PC-9 (cell line): ENCODE results near the gene RNF126. TPM values are rescaled to one million over a fixed set of nuclear protein-coding genes. Genes with fewer than 3 reads are reported as not detected.

Experiments used
- BruUV-seq: library from RNA; stranded (reverse); fragments of 400-500 nt; replicated peaks from 2 replicates; lab custom pipeline; 2021; lab: Mats Ljungman, UMichigan
- CTCF ChIA-PET: fragments of 300-600 bp; sonication (Branson Sonifier 250); formaldehyde crosslinking; loops from one replicate; lab custom pipeline; 2022; ENCODE audit warnings: antibody characterized with exemption; lab: Charles Lee
- POLR2A ChIA-PET: fragments of 300-600 bp; sonication (Branson Sonifier 250); formaldehyde crosslinking; loops from one replicate; lab custom pipeline; 2022; ENCODE audit warnings: antibody characterized with exemption; ENCODE audit not compliant: unreplicated experiment; lab: Charles Lee
- DNase-seq, 2 experiments: peaks; one replicate each; pipeline versions ENCODE4 v3.0.0 to v3.0.0-alpha.2; 2015 to 2022; ENCODE audit warnings: mixed read lengths in 1 of 2
- H2AFZ ChIP-seq: fragments of 200-600 bp; sonication (generic); 2 replicates; pipeline ENCODE4 v1.8.1; 2017; ENCODE audit warnings: antibody characterized with exemption
- H3F3A ChIP-seq: fragments of 200-600 bp; sonication (generic); 2 replicates; pipeline ENCODE4 v1.8.1; 2017; ENCODE audit warnings: antibody characterized with exemption, mild to moderate bottlenecking, low read depth; ENCODE audit not compliant: insufficient read depth
- H3K27ac ChIP-seq: fragments of 200-600 bp; sonication (generic); 2 replicates; pipeline ENCODE4 v1.6.1; 2016; ENCODE audit warnings: mixed run types
- H3K27me3 ChIP-seq: fragments of 200-600 bp; sonication (generic); 2 replicates; pipeline ENCODE4 v1.6.1; 2016; ENCODE audit warnings: low read depth, mixed run types; ENCODE audit not compliant: insufficient read depth
- H3K36me3 ChIP-seq: fragments of 200-600 bp; sonication (generic); 2 replicates; pipeline ENCODE4 v1.6.1; 2016; ENCODE audit warnings: low read depth, mixed run types
- H3K4me1 ChIP-seq: fragments of 200-600 bp; sonication (generic); replicated peaks from 2 replicates; pipeline ENCODE4 v1.6.1; 2016; ENCODE audit warnings: mixed run types; ENCODE audit not compliant: insufficient read depth
- H3K4me2 ChIP-seq: fragments of 200-600 bp; sonication (generic); 2 replicates; pipeline ENCODE4 v1.6.1; 2017; ENCODE audit warnings: mixed run types
- H3K4me3 ChIP-seq: fragments of 200-600 bp; sonication (generic); 2 replicates; pipeline ENCODE4 v1.6.1; 2016; ENCODE audit warnings: mixed run types
- H3K79me2 ChIP-seq: fragments of 200-600 bp; sonication (generic); 2 replicates; pipeline ENCODE4 v1.6.1; 2017; ENCODE audit warnings: low read depth, mixed run types
- H3K9me2 ChIP-seq: fragments of 200-600 bp; sonication (generic); 2 replicates; pipeline ENCODE4 v1.8.1; 2017; ENCODE audit warnings: mild to moderate bottlenecking; ENCODE audit not compliant: insufficient read depth
- H3K9me3 ChIP-seq: fragments of 200-600 bp; sonication (generic); 2 replicates; pipeline ENCODE4 v1.8.1; 2016; ENCODE audit warnings: low read depth; ENCODE audit not compliant: insufficient read depth
- H4K20me1 ChIP-seq: fragments of 200-600 bp; sonication (generic); 2 replicates; pipeline ENCODE4 v1.8.1; 2017; ENCODE audit not compliant: insufficient read depth
- EZH2 ChIP-seq: fragments of 200-600 bp; sonication (generic); IDR thresholded peaks from 2 replicates; pipeline ENCODE4 v1.8.0; 2017; ENCODE audit warnings: antibody characterized with exemption, low read depth
- intact Hi-C: fragments of 100-400 bp; cut with micrococcal nuclease; formaldehyde crosslinking; loops from one replicate; pipeline ENCODE4 v1.10.0; 2022; ENCODE audit not compliant: unreplicated experiment
- total RNA-seq: library from RNA; stranded (reverse); gene quantifications from 2 replicates; pipeline ENCODE4 v1.2.3, GENCODE V29; 2021
- TF ChIP-seq, protein P1 (sequence below): fragments of 200-600 bp; sonication (generic); conservative IDR thresholded peaks from 2 replicates; pipeline ENCODE4 v1.6.1; 2017; ENCODE audit warnings: mixed run types, antibody characterized with exemption, mild to moderate bottlenecking, moderate library complexity

RNF126 gene
- total RNA-seq, 1 experiment from 2014 or later: 54.4 TPM

DNA sequence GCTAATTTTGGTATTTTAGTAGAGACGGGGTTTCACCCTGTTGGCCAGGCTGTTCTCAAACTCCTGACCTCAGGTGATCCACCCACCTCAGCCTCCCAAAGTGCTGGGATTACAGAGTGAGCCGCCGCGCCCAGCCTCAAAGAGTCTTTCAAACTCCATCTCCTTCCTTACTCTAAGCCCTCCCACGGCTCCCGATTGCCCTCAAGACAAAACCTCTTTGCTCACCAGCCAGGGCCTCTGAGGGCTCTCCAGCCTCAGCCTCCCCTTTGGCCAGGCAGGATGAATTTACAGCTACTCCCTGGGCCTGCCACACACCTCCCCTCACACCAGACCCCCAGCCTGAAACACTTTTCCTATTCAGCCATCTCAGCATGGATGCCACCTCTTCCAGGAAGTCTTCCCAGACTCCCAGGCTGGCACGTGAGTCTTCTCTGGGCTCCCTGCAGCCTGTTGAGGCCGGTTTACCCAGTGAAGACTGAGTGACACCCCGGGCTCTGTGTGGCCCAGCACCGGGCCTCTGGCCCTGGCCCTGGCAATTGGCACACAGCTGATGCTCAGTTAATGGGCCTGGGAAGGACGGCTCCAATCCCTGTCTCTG, 24.7 kb upstream of the RNF126 start:
- Histone ChIP-seq H3K4me3 (no peak overlapping the region), H3K4me2 (no peak overlapping the region), H3K9me2 (no peaks in the 10 kb centered on the region), H3K27ac (no peak overlapping the region), H3K4me1 (no peaks in the 10 kb centered on the region), H3K36me3 (no peaks in the 10 kb centered on the region), H3K9me3 (no peaks in the 10 kb centered on the region), H4K20me1 (no peaks in the 10 kb centered on the region), H3K79me2 (no peaks in the 10 kb centered on the region), H3F3A (no peaks in the 10 kb centered on the region), H3K27me3 (0 out of 2 replicates have a peak, but pooled peaks cover 7% of the 10 kb centered on the region), H2AFZ (no peak overlapping the region)
- DNase-seq: no peak
- ChIA-PET CTCF (no interaction called here), POLR2A (no interaction called here)
- no TSS peak for BruUV-seq
- TF ChIP-seq, protein P1, sequence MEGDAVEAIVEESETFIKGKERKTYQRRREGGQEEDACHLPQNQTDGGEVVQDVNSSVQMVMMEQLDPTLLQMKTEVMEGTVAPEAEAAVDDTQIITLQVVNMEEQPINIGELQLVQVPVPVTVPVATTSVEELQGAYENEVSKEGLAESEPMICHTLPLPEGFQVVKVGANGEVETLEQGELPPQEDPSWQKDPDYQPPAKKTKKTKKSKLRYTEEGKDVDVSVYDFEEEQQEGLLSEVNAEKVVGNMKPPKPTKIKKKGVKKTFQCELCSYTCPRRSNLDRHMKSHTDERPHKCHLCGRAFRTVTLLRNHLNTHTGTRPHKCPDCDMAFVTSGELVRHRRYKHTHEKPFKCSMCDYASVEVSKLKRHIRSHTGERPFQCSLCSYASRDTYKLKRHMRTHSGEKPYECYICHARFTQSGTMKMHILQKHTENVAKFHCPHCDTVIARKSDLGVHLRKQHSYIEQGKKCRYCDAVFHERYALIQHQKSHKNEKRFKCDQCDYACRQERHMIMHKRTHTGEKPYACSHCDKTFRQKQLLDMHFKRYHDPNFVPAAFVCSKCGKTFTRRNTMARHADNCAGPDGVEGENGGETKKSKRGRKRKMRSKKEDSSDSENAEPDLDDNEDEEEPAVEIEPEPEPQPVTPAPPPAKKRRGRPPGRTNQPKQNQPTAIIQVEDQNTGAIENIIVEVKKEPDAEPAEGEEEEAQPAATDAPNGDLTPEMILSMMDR: no peak
- TF ChIP-seq EZH2: no peak
- intact Hi-C loops: no loop called here

DNA sequence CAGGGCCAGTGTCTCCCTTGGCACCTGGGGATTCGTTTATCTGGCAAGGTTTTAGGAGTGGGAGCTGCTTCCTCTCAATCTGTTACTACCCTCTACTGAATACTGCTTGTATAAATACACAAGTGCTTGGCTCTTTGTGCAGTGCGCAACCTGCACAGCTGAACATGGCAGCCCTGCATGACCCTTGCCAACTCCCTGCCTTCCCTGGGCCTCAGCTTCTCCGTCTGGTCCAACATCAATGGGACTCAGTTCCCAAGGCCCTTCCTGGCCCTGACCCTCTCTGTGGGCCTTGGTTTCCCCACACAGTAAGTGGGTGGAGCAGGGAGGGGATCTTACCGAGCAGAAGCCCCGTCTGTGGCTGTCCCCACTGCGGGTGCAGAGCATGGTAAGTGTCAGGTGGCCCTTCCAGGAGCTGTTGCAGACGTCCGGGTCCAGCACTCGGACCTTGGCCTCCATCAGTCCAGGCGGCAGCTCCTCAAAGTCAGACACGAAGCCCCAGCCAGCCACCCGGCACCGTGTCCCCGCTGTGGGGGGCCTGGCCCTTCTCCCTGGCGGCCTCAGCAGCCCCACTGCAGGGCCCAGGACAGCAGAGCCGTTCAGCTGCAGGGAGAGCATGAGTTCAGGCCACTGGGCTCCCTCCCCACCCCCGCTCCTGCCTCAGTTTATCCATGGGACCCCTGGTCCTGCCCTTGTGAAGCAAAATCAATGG, 23.7 kb upstream of the RNF126 start:
- Histone ChIP-seq H3F3A (peaks cover under 1% of the 10 kb centered on the region; the same call in 1 of the 2 replicates), H2AFZ (no peak overlapping the region), H3K27ac (no peak overlapping the region), H3K79me2 (no peaks in the 10 kb centered on the region), H3K9me2 (no peaks in the 10 kb centered on the region), H3K4me3 (no peak overlapping the region), H3K9me3 (no peaks in the 10 kb centered on the region), H4K20me1 (no peaks in the 10 kb centered on the region), H3K27me3 (0 out of 2 replicates have a peak, but pooled peaks cover 7% of the 10 kb centered on the region), H3K4me2 (no peak overlapping the region), H3K36me3 (no peaks in the 10 kb centered on the region), H3K4me1 (no peaks in the 10 kb centered on the region)
- TF ChIP-seq, protein P1: no peak
- TF ChIP-seq EZH2: no peak
- no peak for DNase-seq
- ChIA-PET CTCF (no interaction called here), POLR2A (no interaction called here)
- intact Hi-C loops: no loop called here
- no TSS peak for BruUV-seq

DNA sequence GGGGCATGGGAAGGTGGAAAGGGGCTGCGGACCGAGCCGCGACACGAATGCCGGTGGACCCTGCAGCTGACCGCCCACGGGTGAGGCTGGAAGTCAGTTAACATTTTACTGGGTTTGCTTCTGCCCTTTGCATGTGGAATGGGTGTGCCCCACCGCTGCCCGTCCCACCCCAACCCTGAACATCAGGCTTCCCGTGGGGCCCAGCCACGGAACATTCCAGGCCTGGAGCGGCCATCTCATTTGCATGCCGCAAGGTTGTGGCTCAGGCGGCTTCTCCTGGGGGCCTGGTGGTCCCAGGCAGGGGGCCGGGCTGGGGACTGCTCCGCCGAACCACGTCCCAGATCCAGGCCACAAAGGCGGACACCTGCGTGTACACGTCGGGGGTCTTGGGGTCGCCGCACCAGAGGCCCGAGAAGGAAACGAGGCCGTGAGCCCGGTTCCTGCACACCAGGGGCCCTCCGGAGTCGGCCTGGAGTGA, 22.5 kb upstream of the RNF126 start:
- no peaks in the 10 kb centered on the region for H3K79me2 ChIP-seq
- intact Hi-C loops: no loop called here
- no peak overlapping the region for H2AFZ ChIP-seq
- 0 out of 2 replicates have a peak, but pooled peaks cover 7% of the 10 kb centered on the region for H3K27me3 ChIP-seq
- H3K9me3 ChIP-seq: no peaks in the 10 kb centered on the region
- BruUV-seq: no TSS peak
- H3K4me1 ChIP-seq: no peaks in the 10 kb centered on the region
- no peaks in the 10 kb centered on the region for H3K9me2 ChIP-seq
- H3F3A ChIP-seq: peaks cover 7% of the 10 kb centered on the region; the same call in 1 of the 2 replicates
- ChIA-PET POLR2A (no interaction called here), CTCF (no interaction called here)
- no peak overlapping the region for H3K4me2 ChIP-seq
- H3K36me3 ChIP-seq: no peaks in the 10 kb centered on the region
- H3K27ac ChIP-seq: no peak overlapping the region
- DNase-seq: no peak
- TF ChIP-seq EZH2: no peak
- TF ChIP-seq, protein P1: no peak
- no peaks in the 10 kb centered on the region for H4K20me1 ChIP-seq
- H3K4me3 ChIP-seq: no peak overlapping the region
